ENCODE data around the gene PRSS53. TPM values are rescaled to one million over a fixed set of nuclear protein-coding genes. Genes with fewer than 3 reads are reported as not detected.

PRSS53 gene
- total RNA-seq, 1 donor from 2014 or later = 4.4 TPM

- Mint-ChIP-seq H3K4me1 (no peaks in the 10 kb centered on the region), H3K4me3 (no peak overlapping the region), H3K27ac (ENCODE audit: unreplicated experiment) (no peak overlapping the region), H3K27me3 (ENCODE audit: low read depth) (no peaks in the 10 kb centered on the region), H3K9me3 (no peaks in the 10 kb centered on the region), H3K36me3 (ENCODE audit: low read depth) (no peaks in the 10 kb centered on the region)
- no peak for TF ChIP-seq CTCF (conservative IDR thresholded peaks at IDR 0.05)
- no peak for DNase-seq (ENCODE audit: low read depth, low spot score)
These were observed 38.4 kb upstream of the PRSS53 start for GRCh38 chr16:31127182-31127581.

- DNase-seq (ENCODE audit: low read depth, low spot score) = no peak
- no peaks in the 10 kb centered on the region for H3K9me3 Mint-ChIP-seq
- no peak overlapping the region for H3K27ac Mint-ChIP-seq (ENCODE audit: unreplicated experiment)
- no peak for TF ChIP-seq CTCF (conservative IDR thresholded peaks at IDR 0.05)
- H3K4me3 Mint-ChIP-seq = no peak overlapping the region
- no peaks in the 10 kb centered on the region for H3K27me3 Mint-ChIP-seq (ENCODE audit: low read depth)
- no peaks in the 10 kb centered on the region for H3K36me3 Mint-ChIP-seq (ENCODE audit: low read depth)
- H3K4me1 Mint-ChIP-seq = no peaks in the 10 kb centered on the region
These were observed 37.1 kb upstream of the PRSS53 start for GRCh38 chr16:31125844-31126243.

- no peak for DNase-seq (ENCODE audit: low read depth, low spot score)
- Mint-ChIP-seq H3K4me3 (peak overlapping the region; percentile 51), H3K27ac (ENCODE audit: unreplicated experiment) (no peak overlapping the region), H3K9me3 (no peaks in the 10 kb centered on the region), H3K36me3 (ENCODE audit: low read depth) (peaks cover 3% of the 10 kb centered on the region), H3K27me3 (ENCODE audit: low read depth) (no peaks in the 10 kb centered on the region), H3K4me1 (peaks cover 12% of the 10 kb centered on the region)
- no peak for TF ChIP-seq CTCF (conservative IDR thresholded peaks at IDR 0.05)
These were observed 31.4 kb upstream of the PRSS53 start for GRCh38 chr16:31120129-31120528.

- H3K4me3 Mint-ChIP-seq = peak overlapping the region; percentile 92
- H3K36me3 Mint-ChIP-seq (ENCODE audit: low read depth) = peaks cover 3% of the 10 kb centered on the region
- no peaks in the 10 kb centered on the region for H3K9me3 Mint-ChIP-seq
- H3K27ac Mint-ChIP-seq (ENCODE audit: unreplicated experiment) = peak overlapping the region; percentile 52
- TF ChIP-seq CTCF (conservative IDR thresholded peaks at IDR 0.05) = no peak
- H3K4me1 Mint-ChIP-seq = peaks cover 12% of the 10 kb centered on the region
- H3K27me3 Mint-ChIP-seq (ENCODE audit: low read depth) = no peaks in the 10 kb centered on the region
- DNase-seq (ENCODE audit: low read depth, low spot score) = no peak
These were observed 29.7 kb upstream of the PRSS53 start for GRCh38 chr16:31118223-31119155.

GRCh38 chr16:31117384-31118222, 28.9 kb upstream of the PRSS53 start, which contains the start of gene KAT8:
TSS of gene KAT8 (plus strand) at chr16:31117664. CDS start at chr16:31117682, 18 bp downstream.
- no peaks in the 10 kb centered on the region for H3K27me3 Mint-ChIP-seq (ENCODE audit: low read depth)
- peak; percentile 93 for DNase-seq (ENCODE audit: low read depth, low spot score)
- peaks cover 12% of the 10 kb centered on the region for H3K4me1 Mint-ChIP-seq
- H3K4me3 Mint-ChIP-seq = peak within 1 kb of the TSS; percentile 92
- H3K27ac Mint-ChIP-seq (ENCODE audit: unreplicated experiment) = peak within 1 kb of the TSS; percentile 52
- H3K36me3 Mint-ChIP-seq (ENCODE audit: low read depth) = peaks cover 3% of the 10 kb centered on the region
- no peak for TF ChIP-seq CTCF (conservative IDR thresholded peaks at IDR 0.05)
- no peaks in the 10 kb centered on the region for H3K9me3 Mint-ChIP-seq
